ENCODE data around the gene SULT4A1. TPM values are rescaled to one million over a fixed set of nuclear protein-coding genes. Genes with fewer than 3 reads are reported as not detected.

The SULT4A1 gene
- total and polyA plus RNA-seq, 2 of the 8 experiments (the other 6 are each of a cell fraction or from before 2014, with no cell fraction given) = 9.1 to 11.8 TPM

GRCh38 chr22:43881091-43882061 lies 19.1 kb upstream of the SULT4A1 start (continued):
- TF ChIP-seq TCF12 (IDR thresholded peaks at IDR 0.05; ENCODE audit: low read depth, low read length) (no peak), KDM5A (IDR thresholded peaks at IDR 0.05; ENCODE audit: low read length) (no peak), POLR2A (IDR thresholded peaks at IDR 0.05; ENCODE audit: control extremely low read depth in 1 of 2, low read depth in 2 of 2, low read length in 2 of 2) (no peak), POU5F1 (IDR thresholded peaks at IDR 0.05; ENCODE audit: low read depth, low read length) (no peak)
